Endothelial cell (in vitro differentiated cells): ENCODE measurements around the gene TNFSF15. TPM values are rescaled to one million over a fixed set of nuclear protein-coding genes. Genes with fewer than 3 reads are reported as not detected.
A peak's percentile ranks its signal among the peaks of the same experiment; 100 is the strongest.

Experiments
- DNase-seq: peaks from one replicate; pipeline ENCODE4 v3.0.0; 2021; ENCODE audit warnings: low spot score
- H3K27ac Mint-ChIP-seq: one replicate; pipeline ENCODE4 v1.8.0; 2021; ENCODE audit warnings: mixed read lengths, inconsistent platforms; ENCODE audit not compliant: unreplicated experiment
- H3K27me3 Mint-ChIP-seq: one replicate; pipeline ENCODE4 v1.8.0; 2021; ENCODE audit warnings: mild to moderate bottlenecking, moderate library complexity, mixed read lengths, inconsistent platforms; ENCODE audit not compliant: unreplicated experiment
- H3K36me3 Mint-ChIP-seq: one replicate; pipeline ENCODE4 v1.8.0; 2021; ENCODE audit warnings: mild to moderate bottlenecking, low read depth, mixed read lengths, inconsistent platforms; ENCODE audit not compliant: unreplicated experiment
- H3K4me1 Mint-ChIP-seq: one replicate; pipeline ENCODE4 v1.8.0; 2021; ENCODE audit warnings: mild to moderate bottlenecking, mixed read lengths, inconsistent platforms; ENCODE audit not compliant: unreplicated experiment
- H3K4me3 Mint-ChIP-seq: one replicate; pipeline ENCODE4 v1.8.0; 2021; ENCODE audit warnings: mild to moderate bottlenecking, mixed read lengths, inconsistent platforms; ENCODE audit not compliant: unreplicated experiment
- H3K9me3 Mint-ChIP-seq: one replicate; pipeline ENCODE4 v1.8.0; 2021; ENCODE audit warnings: mixed read lengths, inconsistent platforms; ENCODE audit not compliant: unreplicated experiment
- total RNA-seq: library from RNA; stranded (reverse); fragmentation: NEBNext Ultra II Directional; extraction: Animal tissue kit (Norgen Biotek cat#: 25700); gene quantifications from one replicate; pipeline ENCODE4 v1.2.1, GENCODE V29; 2021; ENCODE audit not compliant: unreplicated experiment
- TF ChIP-seq, protein P1 (sequence below): fragments of 200-600 bp; sonication (generic); IDR thresholded peaks from one replicate; pipeline ENCODE4 v1.5.0; 2021; ENCODE audit warnings: antibody characterized with exemption; ENCODE audit not compliant: unreplicated experiment

The TNFSF15 gene
- total RNA-seq, 1 donor from 2014 or later: not detected

DNA sequence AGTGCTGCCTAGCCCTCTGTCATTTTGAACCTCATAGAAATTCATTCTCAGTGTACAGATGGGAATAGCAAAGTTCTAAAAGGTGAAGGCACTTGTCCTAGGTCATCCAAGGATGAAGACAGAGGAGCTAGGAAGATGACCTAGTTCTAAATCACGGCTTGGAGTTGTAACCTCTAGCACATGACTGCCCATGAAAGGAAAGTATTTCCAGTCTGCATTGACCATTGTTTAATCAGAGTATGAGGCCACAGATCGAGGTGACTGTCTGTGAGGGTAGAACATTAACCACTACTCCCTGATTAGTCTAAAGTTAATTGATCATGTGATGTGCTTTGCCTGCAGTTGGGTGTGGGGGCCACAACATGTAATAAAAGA lies 674 bp upstream of the TNFSF15 start:
- no peak for DNase-seq
- no peak overlapping the region for H3K4me3 Mint-ChIP-seq
- no peaks in the 10 kb centered on the region for H3K27me3 Mint-ChIP-seq
- no peaks in the 10 kb centered on the region for H3K36me3 Mint-ChIP-seq
- no peaks in the 10 kb centered on the region for H3K9me3 Mint-ChIP-seq
- TF ChIP-seq, protein P1, sequence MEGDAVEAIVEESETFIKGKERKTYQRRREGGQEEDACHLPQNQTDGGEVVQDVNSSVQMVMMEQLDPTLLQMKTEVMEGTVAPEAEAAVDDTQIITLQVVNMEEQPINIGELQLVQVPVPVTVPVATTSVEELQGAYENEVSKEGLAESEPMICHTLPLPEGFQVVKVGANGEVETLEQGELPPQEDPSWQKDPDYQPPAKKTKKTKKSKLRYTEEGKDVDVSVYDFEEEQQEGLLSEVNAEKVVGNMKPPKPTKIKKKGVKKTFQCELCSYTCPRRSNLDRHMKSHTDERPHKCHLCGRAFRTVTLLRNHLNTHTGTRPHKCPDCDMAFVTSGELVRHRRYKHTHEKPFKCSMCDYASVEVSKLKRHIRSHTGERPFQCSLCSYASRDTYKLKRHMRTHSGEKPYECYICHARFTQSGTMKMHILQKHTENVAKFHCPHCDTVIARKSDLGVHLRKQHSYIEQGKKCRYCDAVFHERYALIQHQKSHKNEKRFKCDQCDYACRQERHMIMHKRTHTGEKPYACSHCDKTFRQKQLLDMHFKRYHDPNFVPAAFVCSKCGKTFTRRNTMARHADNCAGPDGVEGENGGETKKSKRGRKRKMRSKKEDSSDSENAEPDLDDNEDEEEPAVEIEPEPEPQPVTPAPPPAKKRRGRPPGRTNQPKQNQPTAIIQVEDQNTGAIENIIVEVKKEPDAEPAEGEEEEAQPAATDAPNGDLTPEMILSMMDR: no peak
- peaks cover 3% of the 10 kb centered on the region for H3K4me1 Mint-ChIP-seq
- H3K27ac Mint-ChIP-seq: no peak overlapping the region

DNA sequence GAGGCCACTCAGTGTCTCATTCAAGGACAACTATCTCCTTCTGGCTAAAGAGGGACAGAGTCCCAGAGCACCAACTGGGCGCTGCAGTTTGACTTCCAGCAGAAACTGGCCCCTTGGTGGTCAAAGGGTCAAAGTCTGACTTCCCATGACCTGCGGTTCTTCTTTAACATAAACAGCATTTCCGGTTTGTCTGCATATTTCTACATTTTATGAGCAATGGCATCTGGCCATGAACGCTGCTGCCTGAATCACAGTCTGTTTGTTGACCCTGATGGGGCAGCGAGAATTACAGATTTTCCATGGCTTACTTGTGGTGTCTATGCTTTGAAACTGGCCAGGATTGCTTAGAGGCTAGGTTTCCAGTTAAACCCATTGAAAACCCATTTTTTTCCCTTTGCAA lies 1.3 kb downstream of the TNFSF15 start:
- TF ChIP-seq, protein P1: no peak
- H3K4me1 Mint-ChIP-seq: peaks cover 7% of the 10 kb centered on the region
- H3K36me3 Mint-ChIP-seq: no peaks in the 10 kb centered on the region
- DNase-seq: no peak
- no peak overlapping the region for H3K27ac Mint-ChIP-seq
- no peaks in the 10 kb centered on the region for H3K27me3 Mint-ChIP-seq
- no peaks in the 10 kb centered on the region for H3K9me3 Mint-ChIP-seq
- H3K4me3 Mint-ChIP-seq: no peak overlapping the region

DNA sequence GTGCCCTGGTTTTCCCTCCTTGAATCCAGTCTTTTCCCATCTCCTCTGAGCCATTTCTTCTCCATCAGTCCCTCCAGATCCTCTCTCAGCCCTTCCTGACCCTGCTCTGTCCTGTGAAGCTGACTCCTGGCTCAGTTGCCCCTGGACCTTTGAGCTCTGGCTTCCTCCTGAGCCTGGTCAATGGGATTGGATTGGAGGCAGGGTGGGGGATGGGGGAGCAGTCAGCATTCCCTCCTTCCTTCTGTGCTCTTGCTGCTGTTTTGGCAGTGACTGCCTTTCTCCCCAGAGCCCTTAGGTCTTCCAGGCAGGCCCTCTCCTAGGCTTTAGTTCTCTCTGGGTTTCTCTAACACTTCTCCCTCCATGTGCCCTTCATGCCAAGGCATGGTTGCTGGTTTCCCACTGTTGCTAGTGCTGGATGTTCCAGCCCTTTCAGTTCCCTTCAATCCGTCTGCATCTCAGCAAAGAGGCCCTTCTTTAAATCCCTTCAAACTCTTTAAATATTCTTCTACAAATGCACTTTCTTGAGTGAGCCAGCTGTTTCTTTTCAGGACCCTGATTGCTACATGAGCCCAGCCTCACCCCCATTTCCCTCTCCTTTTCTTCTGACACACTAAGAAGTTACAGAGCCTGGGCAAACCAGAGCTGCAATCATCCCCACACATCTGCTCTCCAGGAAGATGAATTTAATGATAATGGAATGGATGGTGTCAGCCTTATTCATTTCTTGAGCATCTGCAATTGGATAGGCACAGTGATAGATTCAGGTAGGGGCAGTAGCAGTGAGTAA lies 2.2 kb downstream of the TNFSF15 start:
- no peaks in the 10 kb centered on the region for H3K36me3 Mint-ChIP-seq
- no peaks in the 10 kb centered on the region for H3K27me3 Mint-ChIP-seq
- peaks cover 7% of the 10 kb centered on the region for H3K4me1 Mint-ChIP-seq
- TF ChIP-seq, protein P1: no peak
- H3K9me3 Mint-ChIP-seq: no peaks in the 10 kb centered on the region
- H3K27ac Mint-ChIP-seq: no peak overlapping the region
- DNase-seq: no peak
- H3K4me3 Mint-ChIP-seq: no peak overlapping the region

DNA sequence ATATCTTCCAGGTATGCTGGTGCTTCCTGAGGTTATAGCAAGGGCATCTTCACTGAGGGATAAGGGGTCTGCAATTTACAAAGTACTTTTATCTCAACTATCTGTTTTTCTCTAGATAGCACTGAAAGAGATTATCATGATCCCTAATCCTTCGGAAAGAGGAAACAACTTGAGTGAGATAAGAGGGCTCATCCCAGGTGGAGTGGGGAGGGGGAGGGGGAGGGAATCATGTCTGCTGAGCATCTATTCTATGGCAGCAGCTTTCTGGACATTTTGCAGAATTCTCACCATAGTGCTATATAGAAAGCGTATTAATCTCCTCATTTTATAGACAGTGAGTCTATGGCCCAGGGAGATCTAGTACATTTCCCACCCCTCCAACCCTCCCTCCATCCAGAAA lies 5.9 kb downstream of the TNFSF15 start:
- Mint-ChIP-seq H3K9me3 (no peaks in the 10 kb centered on the region), H3K27ac (no peak overlapping the region), H3K4me3 (no peak overlapping the region), H3K27me3 (no peaks in the 10 kb centered on the region), H3K4me1 (peaks cover 7% of the 10 kb centered on the region), H3K36me3 (no peaks in the 10 kb centered on the region)
- no peak for DNase-seq
- TF ChIP-seq, protein P1: no peak

DNA sequence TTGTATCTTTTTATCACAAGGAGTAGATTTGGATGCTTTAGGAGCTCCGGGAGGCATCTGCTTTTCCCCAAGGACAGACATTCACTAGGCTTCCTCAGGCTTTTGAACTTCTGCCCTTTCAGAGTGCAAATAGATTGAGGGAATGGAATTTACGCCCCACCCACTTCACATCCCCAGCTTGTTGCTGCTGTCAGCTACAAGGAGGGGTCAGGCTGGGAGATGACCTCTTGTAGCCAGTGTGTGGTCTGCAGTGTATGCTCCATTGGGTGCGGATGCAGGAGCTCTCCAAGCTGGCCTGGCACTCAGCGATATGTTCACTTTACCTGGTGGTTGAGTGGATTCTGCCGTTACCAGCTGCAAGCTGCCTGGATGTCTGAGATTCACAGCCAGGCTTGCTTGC lies 6.4 kb downstream of the TNFSF15 start:
- DNase-seq: peak; percentile 4
- H3K27me3 Mint-ChIP-seq: no peaks in the 10 kb centered on the region
- H3K9me3 Mint-ChIP-seq: no peaks in the 10 kb centered on the region
- H3K27ac Mint-ChIP-seq: no peak overlapping the region
- no peaks in the 10 kb centered on the region for H3K36me3 Mint-ChIP-seq
- H3K4me1 Mint-ChIP-seq: peaks cover 7% of the 10 kb centered on the region
- H3K4me3 Mint-ChIP-seq: no peak overlapping the region
- TF ChIP-seq, protein P1: no peak
